ENCODE results near the gene PITX2.

DNA sequence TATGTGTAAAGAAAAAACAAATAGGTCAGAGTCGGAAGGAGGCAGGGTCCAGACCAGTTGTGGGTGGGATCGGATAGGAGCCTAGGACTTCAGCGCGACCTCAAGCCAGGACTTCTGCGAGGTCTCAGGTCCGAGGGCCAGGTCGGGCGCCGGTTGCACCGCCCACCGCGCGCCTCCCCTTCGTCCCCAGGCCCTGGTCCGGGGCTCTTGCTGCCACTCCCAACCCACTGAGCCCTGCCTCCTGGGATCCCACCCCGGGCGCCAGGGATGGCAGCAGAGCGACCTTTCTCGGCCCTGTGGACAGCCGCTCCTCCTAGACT lies 12.3 kb downstream of the PITX2 start:
- TF ChIP-seq POLR2AphosphoS5 (IDR thresholded peaks at IDR 0.05), result no peak
- TF ChIP-seq CTCF (IDR thresholded peaks at IDR 0.05 in 8 of 11, conservative IDR thresholded peaks at IDR 0.05 in 3 of 11), result no peak

Measured in spleen (tissue), 7 donors.